ENCODE results near the gene ALOXE3. TPM values are rescaled to one million over a fixed set of nuclear protein-coding genes. Genes with fewer than 3 reads are reported as not detected.
A peak's percentile ranks its signal among the peaks of the same experiment; 100 is the strongest.

The ALOXE3 gene
- polyA plus RNA-seq, 3 donors = not detected

GRCh38 chr17:8125154-8125946 is 7.0 kb upstream of the ALOXE3 start:
- H2AFZ ChIP-seq (ENCODE audit: insufficient read depth, low read depth, low read length, poor library complexity, severe bottlenecking) = peak overlapping the region; percentile 54
- H3K4me3 ChIP-seq (replicated peaks in 1 of 3; ENCODE audit: low read depth in 2 of 3, low read length in 3 of 3) = peak overlapping the region; percentile 40 to 77 (median 47)
- no peaks in the 10 kb centered on the region for H3K79me2 ChIP-seq (ENCODE audit: insufficient read depth, low read length)
- Mint-ChIP-seq H3K27me3 (ENCODE audit: low read depth in 3 of 3) (peaks cover 89 to 97% (median 91%) of the 10 kb centered on the region in 3 donors), H3K36me3 (peaks cover 21 to 32% of the 10 kb centered on the region in 2 donors), H3K27ac (peak overlapping the region in 1 of 7 donors; percentile 64), H3K4me3 (peak overlapping the region; percentile 86 to 97), H3K9me3 (peaks cover 0 to 47% (median 34%) of the 10 kb centered on the region in 7 donors), H3K4me1 (peaks cover 62% of the 10 kb centered on the region)
- H3K27ac ChIP-seq (ENCODE audit: low read depth in 1 of 2, low read length in 2 of 2) = no peak overlapping the region
- peaks cover 64 to 70% of the 10 kb centered on the region in 2 donors for H3K4me1 ChIP-seq (ENCODE audit: control insufficient read depth in 1 of 2, insufficient read depth in 2 of 2, low read length in 2 of 2)
- peak; percentile 79 to 85 (median 82) for DNase-seq
- peaks cover 0 to 21% of the 10 kb centered on the region in 2 donors for H3K9me3 ChIP-seq (replicated peaks in 1 of 2; ENCODE audit: control insufficient read depth in 1 of 2, insufficient read depth in 1 of 2, low read length in 2 of 2)
- no peak for TF ChIP-seq CTCF (IDR thresholded peaks at IDR 0.05)
- no peak overlapping the region for H3K9ac ChIP-seq (ENCODE audit: insufficient read depth, low read length, poor library complexity, severe bottlenecking)
- H3K36me3 ChIP-seq (replicated peaks in 1 of 2; ENCODE audit: control insufficient read depth in 1 of 2, insufficient read depth in 2 of 2, low read length in 2 of 2) = no peaks in the 10 kb centered on the region
- 1% methylated on average over 28 of the region's 40 CpGs for WGBS (ENCODE audit: insufficient coverage)
- H4K20me1 ChIP-seq (ENCODE audit: insufficient read depth, low read length) = peaks cover 25% of the 10 kb centered on the region
- H3K4me2 ChIP-seq (replicated peaks; ENCODE audit: extremely low read depth, low read length, poor library complexity, severe bottlenecking) = peak overlapping the region; percentile 98
- intact Hi-C loops (cut with micrococcal nuclease) = loop anchor here in 1 of 2 donors (5.0 kb wide), 1 partner anchor 37 kb away; the partner anchor contains the start of gene VAMP2
- peaks cover 52 to 87% of the 10 kb centered on the region in 2 donors for H3K27me3 ChIP-seq (ENCODE audit: control insufficient read depth in 2 of 2, insufficient read depth in 2 of 2, low read length in 2 of 2)

- Mint-ChIP-seq H3K36me3 (peaks cover 21 to 33% of the 10 kb centered on the region in 2 donors), H3K27ac (peak overlapping the region in 1 of 7 donors; percentile 41), H3K9me3 (peaks cover 0 to 47% (median 34%) of the 10 kb centered on the region in 7 donors), H3K27me3 (ENCODE audit: low read depth in 3 of 3) (peaks cover 84 to 97% (median 91%) of the 10 kb centered on the region in 3 donors), H3K4me3 (peak overlapping the region; percentile 86 to 97), H3K4me1 (peaks cover 70% of the 10 kb centered on the region)
- H3K4me1 ChIP-seq (ENCODE audit: control insufficient read depth in 1 of 2, insufficient read depth in 2 of 2, low read length in 2 of 2) = peaks cover 67 to 78% of the 10 kb centered on the region in 2 donors
- DNase-seq = peak in 1 of 3 donors; percentile 3
- intact Hi-C loops (cut with micrococcal nuclease) = loop anchor here (5.0 kb wide), 3 partner anchors 33 to 63 kb away; partner anchors contain the start of gene VAMP2 (in 1 of the 2)
- no peak overlapping the region for H2AFZ ChIP-seq (ENCODE audit: insufficient read depth, low read depth, low read length, poor library complexity, severe bottlenecking)
- no peaks in the 10 kb centered on the region for H3K36me3 ChIP-seq (replicated peaks in 1 of 2; ENCODE audit: control insufficient read depth in 1 of 2, insufficient read depth in 2 of 2, low read length in 2 of 2)
- H3K79me2 ChIP-seq (ENCODE audit: insufficient read depth, low read length) = no peaks in the 10 kb centered on the region
- TF ChIP-seq CTCF (IDR thresholded peaks at IDR 0.05) = no peak
- H3K27ac ChIP-seq (ENCODE audit: low read depth in 1 of 2, low read length in 2 of 2) = no peak overlapping the region
- H3K9ac ChIP-seq (ENCODE audit: insufficient read depth, low read length, poor library complexity, severe bottlenecking) = no peak overlapping the region
- WGBS (ENCODE audit: insufficient coverage) = 4% methylated on average over 20 of the region's 24 CpGs
- H3K9me3 ChIP-seq (replicated peaks in 1 of 2; ENCODE audit: control insufficient read depth in 1 of 2, insufficient read depth in 1 of 2, low read length in 2 of 2) = peaks cover 0 to 21% of the 10 kb centered on the region in 2 donors
- peaks cover 52 to 82% of the 10 kb centered on the region in 2 donors for H3K27me3 ChIP-seq (ENCODE audit: control insufficient read depth in 2 of 2, insufficient read depth in 2 of 2, low read length in 2 of 2)
- peak overlapping the region in 1 of 3 experiments; percentile 77 for H3K4me3 ChIP-seq (replicated peaks in 1 of 3; ENCODE audit: low read depth in 2 of 3, low read length in 3 of 3)
- peaks cover 25% of the 10 kb centered on the region for H4K20me1 ChIP-seq (ENCODE audit: insufficient read depth, low read length)
- H3K4me2 ChIP-seq (replicated peaks; ENCODE audit: extremely low read depth, low read length, poor library complexity, severe bottlenecking) = peak overlapping the region; percentile 98
These were observed 6.2 kb upstream of the ALOXE3 start for GRCh38 chr17:8124350-8125153.
